Adrenal gland (tissue), 12 donors: ENCODE results near the gene ASTL. TPM values are rescaled to one million over a fixed set of nuclear protein-coding genes. Genes with fewer than 3 reads are reported as not detected.

ENCODE experiments used
- DNase-seq, 7 donors: peaks; one replicate each; pipeline ENCODE4 v3.0.0-alpha.2; 2019 to 2020
- H3K27ac ChIP-seq, 5 donors: fragments of 200-600 bp; sonication (generic) in 4 of 5; 1 replicate in 3 of 5; 2 replicates in 2 of 5; pipeline versions ENCODE4 v1.5.1 to v1.8.0; 2016 to 2020; ENCODE audit warnings: mild to moderate bottlenecking in 1 of 5
- H3K27me3 ChIP-seq: fragments of 200-600 bp; 2 replicates; pipeline ENCODE4 v1.8.0; 2021
- H3K36me3 ChIP-seq, 2 donors: fragments of 200-600 bp; replicated peaks in 1 of 2; 1 replicate in 1 of 2; 2 replicates in 1 of 2; pipeline versions ENCODE4 v1.5.1 to v1.8.0; 2018 to 2022
- H3K4me1 ChIP-seq, 2 donors: fragments of 200-600 bp; replicated peaks in 1 of 2; 1 replicate in 1 of 2; 2 replicates in 1 of 2; pipeline versions ENCODE4 v1.5.1 to v1.8.0; 2018 to 2021
- H3K4me3 ChIP-seq, 4 donors: fragments of 200-600 bp; sonication (generic) in 3 of 4; one replicate each; pipeline ENCODE4 v1.5.1; 2016 to 2018
- H3K9me3 ChIP-seq, 3 donors: fragments of 200-600 bp; sonication (generic) in 1 of 3; replicated peaks in 1 of 3; 1 replicate in 2 of 3; 2 replicates in 1 of 3; pipeline versions ENCODE4 v1.5.1 to v1.8.0; 2016 to 2021
- CTCF ChIP-seq, 6 experiments: fragments of 450-650 bp in 4 of 6; fragments of 200-600 bp in 2 of 6; sonication (generic) in 1 of 6; IDR thresholded peaks; 1 replicate in 5 of 6; 2 replicates in 1 of 6; pipeline versions ENCODE4 v1.5.1 to v1.8.0; 2016 to 2021; ENCODE audit warnings: antibody characterized with exemption in 6 of 6, mild to moderate bottlenecking in 2 of 6, moderate library complexity in 1 of 6
- POLR2A ChIP-seq, 2 donors: fragments of 450-650 bp; IDR thresholded peaks; one replicate each; pipeline ENCODE4 v1.6.1; 2017; ENCODE audit warnings: antibody characterized with exemption in 2 of 2, mild to moderate bottlenecking in 2 of 2, moderate library complexity in 1 of 2
- WGBS, 4 donors: extraction: QIAGEN DNeasy Blood & Tissue Kit in 2 of 4; methylation state at CpG; one replicate each; pipeline versions ENCODE4 v1.1.5 to v1.1.7; 2013 to 2017; 5-methylcytosine and 5-hydroxymethylcytosine counted together
- intact Hi-C, 2 donors: fragments of 100-400 bp; cut with DNase I; formaldehyde crosslinking; loops; one replicate each; pipeline versions ENCODE4 v1.14.1 to v1.15.0; 2022 to 2023
- polyA plus RNA-seq, 3 donors: library from polyadenylated mRNA; stranded (reverse); fragments of 200-250 nt in 2 of 3; fragments of 350-450 nt in 1 of 3; fragmentation: Illumina TruSeq in 1 of 3; extraction: RNeasy Lipid Tissue Mini Kit (QIAGEN cat#74804) in 1 of 3; gene quantifications; one replicate each; pipeline ENCODE4 v1.2.3, GENCODE V29; 2013 to 2014
- total RNA-seq, 9 donors: library from RNA; depleted of rRNA in 4 of 9; stranded (reverse); fragments of >200 nt in 4 of 9; fragments of 120-200 nt in 1 of 9; fragmentation: NEBNext Ultra II Directional in 1 of 9; extraction: Animal tissue kit (Norgen Biotek cat#: 25700) in 1 of 9; gene quantifications; one replicate each; pipeline versions ENCODE4 v1.1.0 to v1.2.4, GENCODE V29; 2013 to 2023
- donor health status: healthy with polysubstance abuse.
- donor health status: Bipolar disorder and iron deficiency.
- donor health status: DM: yes; HTN: yes; CAD: no.
- donor health status: DM: no; HTN: no; CAD: no.
- donor health status: DM: no; HTN: no; CAD: no.
- donor health status: DM: yes; HTN: yes; CAD: no.

ASTL gene
- total and polyA plus RNA-seq, 12 donors: not detected

GRCh38 chr2:96091141-96091710 lies 47.1 kb downstream of the ASTL start:
- Histone ChIP-seq H3K36me3 (no peaks in the 10 kb centered on the region), H3K4me3 (no peak overlapping the region), H3K27ac (no peak overlapping the region), H3K9me3 (no peaks in the 10 kb centered on the region), H3K4me1 (no peaks in the 10 kb centered on the region), H3K27me3 (peaks cover 4% of the 10 kb centered on the region)
- intact Hi-C loops: no loop called here
- peak in 1 of 7 donors; percentile 13 for DNase-seq
- no peak for TF ChIP-seq POLR2A (IDR thresholded peaks at IDR 0.05)
- 86 to 89% (median 87%) methylated on average over 6 to 14 of the region's 14 CpGs for WGBS, 4 donors

- no peaks in the 10 kb centered on the region for H3K36me3 ChIP-seq
- peaks cover 4% of the 10 kb centered on the region for H3K27me3 ChIP-seq
- intact Hi-C loops: no loop called here
- peak in 2 of 7 donors; percentile 7 to 35 for DNase-seq
- H3K9me3 ChIP-seq: no peaks in the 10 kb centered on the region
- TF ChIP-seq CTCF (IDR thresholded peaks at IDR 0.05): no peak
- TF ChIP-seq POLR2A (IDR thresholded peaks at IDR 0.05): no peak
- no peak overlapping the region for H3K27ac ChIP-seq
- no peaks in the 10 kb centered on the region for H3K4me1 ChIP-seq
- WGBS, 4 donors: 85 to 90% (median 87%) methylated on average over 12 of the region's 12 CpGs
- no peak overlapping the region for H3K4me3 ChIP-seq
These were observed 47.9 kb downstream of the ASTL start for GRCh38 chr2:96090196-96090926.

GRCh38 chr2:96089356-96090195 lies 48.7 kb downstream of the ASTL start:
- peak; percentile 36 to 71 (median 54) for DNase-seq
- peaks cover 4% of the 10 kb centered on the region for H3K27me3 ChIP-seq
- no peaks in the 10 kb centered on the region for H3K9me3 ChIP-seq
- intact Hi-C loops: no loop called here
- WGBS, 4 donors: 58 to 67% (median 60%) methylated on average over 15 to 22 of the region's 22 CpGs
- H3K4me1 ChIP-seq: no peaks in the 10 kb centered on the region
- no peaks in the 10 kb centered on the region for H3K36me3 ChIP-seq
- TF ChIP-seq POLR2A (IDR thresholded peaks at IDR 0.05): no peak
- no peak overlapping the region for H3K27ac ChIP-seq
- no peak overlapping the region for H3K4me3 ChIP-seq

- DNase-seq: peak in 1 of 7 donors; percentile 31
- intact Hi-C loops: no loop called here
- H3K27ac ChIP-seq: no peak overlapping the region
- H3K36me3 ChIP-seq: no peaks in the 10 kb centered on the region
- H3K4me3 ChIP-seq: no peak overlapping the region
- peaks cover 4% of the 10 kb centered on the region for H3K27me3 ChIP-seq
- TF ChIP-seq POLR2A (IDR thresholded peaks at IDR 0.05) (no peak), CTCF (IDR thresholded peaks at IDR 0.05) (no peak)
- 77 to 88% (median 78%) methylated on average over 15 to 19 of the region's 19 CpGs for WGBS, 4 donors
- no peaks in the 10 kb centered on the region for H3K4me1 ChIP-seq
- H3K9me3 ChIP-seq: no peaks in the 10 kb centered on the region
These were observed 49.7 kb downstream of the ASTL start for GRCh38 chr2:96088340-96089335.
